ENCODE measurements around the gene GABBR2. TPM values are rescaled to one million over a fixed set of nuclear protein-coding genes. Genes with fewer than 3 reads are reported as not detected.

GABBR2 gene
- total RNA-seq, 1 experiment from 2014 or later = not detected

DNA sequence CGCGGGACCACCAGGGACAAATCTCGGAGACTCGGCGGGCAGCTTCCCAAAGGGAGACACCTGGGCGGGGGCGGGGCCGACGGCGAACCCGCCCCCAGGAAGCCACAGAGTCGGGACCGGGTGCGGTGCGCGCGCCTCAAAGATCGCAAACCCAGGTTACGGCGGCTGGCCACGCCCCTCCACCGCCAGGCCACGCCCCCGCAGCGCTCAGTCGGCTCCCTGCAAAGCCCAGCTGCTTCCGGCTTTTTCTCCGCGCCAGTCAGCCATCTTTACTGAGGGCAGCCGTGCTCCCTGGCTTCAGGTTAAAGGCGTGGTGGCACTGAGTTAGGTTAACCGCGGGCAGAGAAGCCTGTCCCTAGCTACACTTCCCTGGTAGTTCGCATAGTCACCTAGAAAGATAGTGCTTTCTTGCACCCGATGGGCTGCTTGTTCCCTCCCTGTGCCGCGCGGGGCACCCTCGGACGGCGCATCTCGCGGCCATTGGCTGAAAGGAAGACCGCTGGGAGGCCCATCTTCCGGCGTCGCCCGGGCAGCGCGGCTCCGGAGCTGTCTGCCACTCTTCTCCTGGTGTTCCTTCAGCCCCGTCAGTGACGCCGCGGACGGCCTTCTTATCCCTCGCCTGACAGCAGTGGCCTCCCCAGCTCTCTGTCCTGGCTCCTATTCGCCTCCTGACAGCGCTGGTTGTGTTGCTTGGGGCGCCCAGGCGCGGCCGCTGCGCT is 453.0 kb downstream of the GABBR2 start, which contains the start of gene TBC1D2:
Gene TBC1D2 (minus strand): TSS at position 72 of the 719 bp plus-strand sequence. CDS start 108 bp downstream, outside the sequence.
- CTCF ChIA-PET = interaction anchor here (0.6 to 6.5 kb wide), 22 partner anchors 9 to 519 kb away, joined by 3 to 61 read pairs (median 4); no protein-coding TSS in a partner anchor
- no peaks in the 10 kb centered on the region for H3K27me3 Mint-ChIP-seq (ENCODE audit: insufficient read depth, unreplicated experiment)
- no peaks in the 10 kb centered on the region for H3K36me3 Mint-ChIP-seq (ENCODE audit: insufficient read depth, unreplicated experiment)
- peaks cover 42% of the 10 kb centered on the region for H3K4me1 Mint-ChIP-seq (ENCODE audit: insufficient read depth, unreplicated experiment)
- H3K27ac Mint-ChIP-seq (ENCODE audit: low read depth, unreplicated experiment) = peak within 1 kb of the TSS; percentile 98
- peak; percentile 94 for DNase-seq (ENCODE audit: unreplicated experiment)
- BruUV-seq (replicated peaks) = TSS peak; percentile 17
- H3K9me3 Mint-ChIP-seq (ENCODE audit: unreplicated experiment) = no peaks in the 10 kb centered on the region
- TF ChIP-seq, protein P1, sequence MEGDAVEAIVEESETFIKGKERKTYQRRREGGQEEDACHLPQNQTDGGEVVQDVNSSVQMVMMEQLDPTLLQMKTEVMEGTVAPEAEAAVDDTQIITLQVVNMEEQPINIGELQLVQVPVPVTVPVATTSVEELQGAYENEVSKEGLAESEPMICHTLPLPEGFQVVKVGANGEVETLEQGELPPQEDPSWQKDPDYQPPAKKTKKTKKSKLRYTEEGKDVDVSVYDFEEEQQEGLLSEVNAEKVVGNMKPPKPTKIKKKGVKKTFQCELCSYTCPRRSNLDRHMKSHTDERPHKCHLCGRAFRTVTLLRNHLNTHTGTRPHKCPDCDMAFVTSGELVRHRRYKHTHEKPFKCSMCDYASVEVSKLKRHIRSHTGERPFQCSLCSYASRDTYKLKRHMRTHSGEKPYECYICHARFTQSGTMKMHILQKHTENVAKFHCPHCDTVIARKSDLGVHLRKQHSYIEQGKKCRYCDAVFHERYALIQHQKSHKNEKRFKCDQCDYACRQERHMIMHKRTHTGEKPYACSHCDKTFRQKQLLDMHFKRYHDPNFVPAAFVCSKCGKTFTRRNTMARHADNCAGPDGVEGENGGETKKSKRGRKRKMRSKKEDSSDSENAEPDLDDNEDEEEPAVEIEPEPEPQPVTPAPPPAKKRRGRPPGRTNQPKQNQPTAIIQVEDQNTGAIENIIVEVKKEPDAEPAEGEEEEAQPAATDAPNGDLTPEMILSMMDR (IDR thresholded peaks at IDR 0.05; ENCODE audit: unreplicated experiment) = no peak
- POLR2A ChIA-PET = interaction anchor here (0.5 to 5.5 kb wide), 31 partner anchors 8 to 1196 kb away, joined by 3 to 91 read pairs (median 6); partner anchors contain the start of genes ANP32B, CORO2A, NANS and NCBP1
- intact Hi-C loops (cut with micrococcal nuclease) = loop anchor here (1.0 to 5.0 kb wide), 2 partner anchors 32 to 198 kb away; partner anchors contain the start of gene NANS
- H3K4me3 Mint-ChIP-seq (ENCODE audit: unreplicated experiment) = peak within 1 kb of the TSS; percentile 96

DNA sequence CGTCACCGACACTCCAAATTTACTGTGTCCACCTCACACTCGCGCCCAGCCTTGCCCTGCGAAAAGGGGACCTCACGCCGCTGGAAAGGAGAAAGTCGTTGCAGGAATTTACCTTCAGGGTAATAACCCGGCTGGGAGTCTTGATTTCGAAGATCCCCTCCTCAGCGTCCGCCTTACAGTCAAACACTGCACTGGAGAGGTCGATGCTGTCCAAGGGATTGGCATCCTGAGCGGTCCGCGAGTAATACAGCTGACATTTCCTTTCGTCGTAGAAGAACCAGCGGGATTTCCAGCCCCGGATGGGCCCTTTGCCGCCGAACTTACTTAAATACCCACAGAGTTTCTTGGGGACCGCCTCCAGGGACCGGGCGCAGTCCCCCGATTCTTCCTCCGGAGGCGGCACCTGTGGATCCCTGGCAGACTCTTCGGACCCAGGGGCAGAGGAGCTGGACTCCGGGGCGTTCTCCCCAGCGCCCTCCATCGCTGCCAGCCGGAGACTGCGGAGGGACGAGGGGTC is 453.6 kb downstream of the GABBR2 start:
- no peaks in the 10 kb centered on the region for H3K27me3 Mint-ChIP-seq (ENCODE audit: insufficient read depth, unreplicated experiment)
- peaks cover 48% of the 10 kb centered on the region for H3K4me1 Mint-ChIP-seq (ENCODE audit: insufficient read depth, unreplicated experiment)
- DNase-seq (ENCODE audit: unreplicated experiment) = no peak
- H3K27ac Mint-ChIP-seq (ENCODE audit: low read depth, unreplicated experiment) = peak overlapping the region; percentile 98
- peak overlapping the region; percentile 96 for H3K4me3 Mint-ChIP-seq (ENCODE audit: unreplicated experiment)
- ChIA-PET POLR2A (interaction anchor here (0.5 to 5.5 kb wide), 27 partner anchors 9 to 1196 kb away, joined by 3 to 91 read pairs (median 8); partner anchors contain the start of genes ANP32B, CORO2A, NANS and NCBP1), CTCF (interaction anchor here (0.7 to 6.5 kb wide), 10 partner anchors 8 to 66 kb away, joined by 3 to 61 read pairs (median 4); no protein-coding TSS in a partner anchor)
- TF ChIP-seq, protein P1 (IDR thresholded peaks at IDR 0.05; ENCODE audit: unreplicated experiment) = no peak
- intact Hi-C loops (cut with micrococcal nuclease) = loop anchor here (5.0 kb wide), 1 partner anchor 198 kb away; the partner anchor contains the start of gene NANS
- no peaks in the 10 kb centered on the region for H3K9me3 Mint-ChIP-seq (ENCODE audit: unreplicated experiment)
- peaks cover 2% of the 10 kb centered on the region for H3K36me3 Mint-ChIP-seq (ENCODE audit: insufficient read depth, unreplicated experiment)
- BruUV-seq (replicated peaks) = TSS peak; percentile 80

DNA sequence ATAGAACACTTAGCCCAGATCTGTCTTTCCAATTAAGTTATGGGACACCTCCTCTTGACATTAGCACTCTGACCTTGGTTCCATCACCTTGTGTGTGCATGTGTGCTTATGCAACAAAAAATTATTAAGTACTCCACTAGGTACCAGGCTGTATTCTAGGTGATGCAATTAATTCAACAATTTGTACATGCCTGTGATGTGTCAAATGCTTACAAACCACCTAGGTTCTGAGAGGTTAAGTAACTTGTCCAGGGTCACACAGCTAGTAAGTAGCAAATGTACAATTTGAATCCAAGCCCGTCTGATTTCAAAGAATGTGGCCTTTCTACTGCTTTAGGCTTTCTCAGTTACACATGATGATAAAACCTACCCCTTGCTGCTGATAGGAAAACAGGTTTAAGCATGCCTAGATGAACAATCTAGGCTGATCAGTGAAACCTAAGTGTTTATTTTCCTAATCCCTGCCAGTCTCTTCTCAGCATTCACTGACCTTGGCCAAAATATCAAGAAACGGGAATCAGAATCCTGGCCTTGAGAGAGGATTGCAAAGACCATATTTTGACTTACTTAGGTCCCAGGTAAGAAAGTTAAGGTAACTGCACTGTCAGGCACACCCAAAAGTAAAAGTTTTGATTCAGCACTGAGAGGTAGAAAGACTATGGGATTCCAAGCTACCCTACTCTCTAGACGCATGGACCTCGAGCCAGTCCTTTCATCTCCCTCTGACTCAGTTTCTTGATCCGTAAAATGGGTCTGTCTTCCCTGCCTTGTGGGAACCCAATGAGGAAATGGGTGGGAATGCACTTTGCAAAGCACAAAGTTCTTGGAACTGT is 454.3 kb downstream of the GABBR2 start:
- H3K27ac Mint-ChIP-seq (ENCODE audit: low read depth, unreplicated experiment) = peak overlapping the region; percentile 98
- no TSS peak for BruUV-seq (replicated peaks)
- H3K4me3 Mint-ChIP-seq (ENCODE audit: unreplicated experiment) = peak overlapping the region; percentile 96
- POLR2A ChIA-PET = interaction anchor here (0.6 to 5.5 kb wide), 22 partner anchors 8 to 621 kb away, joined by 3 to 91 read pairs (median 8); partner anchors contain the start of genes ANP32B, CORO2A, NANS and NCBP1
- DNase-seq (ENCODE audit: unreplicated experiment) = peak; percentile 42
- intact Hi-C loops (cut with micrococcal nuclease) = loop anchor here (5.0 kb wide), 1 partner anchor 197 kb away; the partner anchor contains the start of gene NANS
- CTCF ChIA-PET = interaction anchor here (0.7 to 6.5 kb wide), 6 partner anchors 19 to 331 kb away, joined by 3 to 61 read pairs (median 8); no protein-coding TSS in a partner anchor
- H3K9me3 Mint-ChIP-seq (ENCODE audit: unreplicated experiment) = no peaks in the 10 kb centered on the region
- no peaks in the 10 kb centered on the region for H3K27me3 Mint-ChIP-seq (ENCODE audit: insufficient read depth, unreplicated experiment)
- TF ChIP-seq, protein P1 (IDR thresholded peaks at IDR 0.05; ENCODE audit: unreplicated experiment) = no peak
- peaks cover 6% of the 10 kb centered on the region for H3K36me3 Mint-ChIP-seq (ENCODE audit: insufficient read depth, unreplicated experiment)
- peaks cover 55% of the 10 kb centered on the region for H3K4me1 Mint-ChIP-seq (ENCODE audit: insufficient read depth, unreplicated experiment)

Data from MCF 10A (cell line).